Testis (tissue), 3 donors: ENCODE measurements around the gene SNN. TPM values are rescaled to one million over a fixed set of nuclear protein-coding genes. Genes with fewer than 3 reads are reported as not detected.

ENCODE experiments used
- DNase-seq: peaks from one replicate; pipeline ENCODE4 v3.0.0-alpha.2; 2019
- H3K27ac ChIP-seq, 2 donors: fragments of 200-600 bp; sonication (generic); one replicate each; pipeline ENCODE4 v1.5.1; 2019
- H3K27me3 ChIP-seq: fragments of 200-600 bp; sonication (generic); one replicate; pipeline ENCODE4 v1.5.1; 2019
- H3K36me3 ChIP-seq: fragments of 200-600 bp; sonication (generic); one replicate; pipeline ENCODE4 v1.5.1; 2017; ENCODE audit warnings: low read depth; ENCODE audit errors: missing control alignments
- H3K4me1 ChIP-seq: fragments of 200-600 bp; sonication (generic); one replicate; pipeline ENCODE4 v1.5.1; 2019
- H3K4me3 ChIP-seq, 2 donors: fragments of 200-600 bp; sonication (generic); one replicate each; pipeline ENCODE4 v1.5.1; 2017 to 2019
- H3K9me3 ChIP-seq: fragments of 200-600 bp; sonication (generic); one replicate; pipeline ENCODE4 v1.5.1; 2017
- POLR2A ChIP-seq: fragments of 450-650 bp; IDR thresholded peaks from one replicate; pipeline ENCODE4 v1.6.1; 2017; ENCODE audit warnings: antibody characterized with exemption, mild to moderate bottlenecking, moderate library complexity
- WGBS, 2 donors: methylation state at CpG; one replicate each; pipeline ENCODE4 v1.1.5; 2018; 5-methylcytosine and 5-hydroxymethylcytosine counted together
- intact Hi-C: fragments of 100-400 bp; cut with DNase I; formaldehyde crosslinking; loops from one replicate; pipeline ENCODE4 v1.15.1; 2023; ENCODE audit warnings: low total_unique reads
- polyA plus RNA-seq: library from polyadenylated mRNA; stranded (reverse); fragments of 350-450 nt; fragmentation: Illumina TruSeq; extraction: RNeasy Lipid Tissue Mini Kit (QIAGEN cat#74804); gene quantifications from one replicate; pipeline ENCODE4 v1.2.3, GENCODE V29; 2014; ENCODE audit warnings: low read depth, low replicate concordance; ENCODE audit not compliant: insufficient read depth
- total RNA-seq, 2 donors: library from RNA; depleted of rRNA; stranded (reverse); fragments of >200 nt; gene quantifications; one replicate each; pipeline ENCODE4 v1.2.3, GENCODE V29; 2016
- TF ChIP-seq, protein P1 (sequence below), 3 experiments: fragments of 450-650 bp in 2 of 3; fragments of 200-600 bp in 1 of 3; sonication (generic) in 1 of 3; IDR thresholded peaks; one replicate each; pipeline ENCODE4 v1.5.1; 2016 to 2019; ENCODE audit warnings: antibody characterized with exemption in 3 of 3, mild to moderate bottlenecking in 2 of 3, moderate library complexity in 1 of 3

The SNN gene
- total and polyA plus RNA-seq, 3 donors from 2014 or later = 7.0 to 10.3 (median 10.1) TPM

DNA sequence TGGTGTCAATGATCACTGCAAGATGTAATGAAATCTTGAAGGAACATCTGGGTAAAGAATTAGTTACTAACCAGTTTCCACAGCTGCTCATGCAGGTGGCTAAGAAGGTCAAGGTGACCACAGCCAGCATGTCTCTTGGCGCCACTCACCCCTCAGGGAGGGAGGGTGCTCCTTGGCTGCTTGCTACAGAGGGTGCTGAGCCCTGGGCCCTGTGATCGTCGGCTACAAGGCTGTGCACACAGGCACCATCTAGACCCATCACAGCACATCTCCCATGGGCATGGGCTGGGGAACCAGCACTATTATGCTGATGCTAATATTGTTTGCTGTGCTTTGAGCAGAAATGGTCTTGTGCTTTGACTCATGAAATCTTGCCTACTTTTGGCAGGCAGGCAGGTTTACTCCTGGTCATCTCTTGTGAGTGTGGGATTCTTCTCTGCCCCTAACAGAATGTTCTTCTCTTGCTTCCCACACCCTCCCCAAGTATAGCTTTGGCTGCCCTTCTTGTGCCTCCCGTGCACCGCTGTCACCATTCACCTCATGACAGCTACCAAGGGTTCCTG is 38.0 kb downstream of the SNN start:
- H3K27me3 ChIP-seq = no peaks in the 10 kb centered on the region
- H3K9me3 ChIP-seq = no peaks in the 10 kb centered on the region
- intact Hi-C loops = no loop called here
- H3K27ac ChIP-seq = peak overlapping the region in 1 of 2 donors; percentile 11
- 57% methylated on average over 4 to 5 of the region's 5 CpGs for WGBS, 2 donors
- no peak for TF ChIP-seq POLR2A
- TF ChIP-seq, protein P1, sequence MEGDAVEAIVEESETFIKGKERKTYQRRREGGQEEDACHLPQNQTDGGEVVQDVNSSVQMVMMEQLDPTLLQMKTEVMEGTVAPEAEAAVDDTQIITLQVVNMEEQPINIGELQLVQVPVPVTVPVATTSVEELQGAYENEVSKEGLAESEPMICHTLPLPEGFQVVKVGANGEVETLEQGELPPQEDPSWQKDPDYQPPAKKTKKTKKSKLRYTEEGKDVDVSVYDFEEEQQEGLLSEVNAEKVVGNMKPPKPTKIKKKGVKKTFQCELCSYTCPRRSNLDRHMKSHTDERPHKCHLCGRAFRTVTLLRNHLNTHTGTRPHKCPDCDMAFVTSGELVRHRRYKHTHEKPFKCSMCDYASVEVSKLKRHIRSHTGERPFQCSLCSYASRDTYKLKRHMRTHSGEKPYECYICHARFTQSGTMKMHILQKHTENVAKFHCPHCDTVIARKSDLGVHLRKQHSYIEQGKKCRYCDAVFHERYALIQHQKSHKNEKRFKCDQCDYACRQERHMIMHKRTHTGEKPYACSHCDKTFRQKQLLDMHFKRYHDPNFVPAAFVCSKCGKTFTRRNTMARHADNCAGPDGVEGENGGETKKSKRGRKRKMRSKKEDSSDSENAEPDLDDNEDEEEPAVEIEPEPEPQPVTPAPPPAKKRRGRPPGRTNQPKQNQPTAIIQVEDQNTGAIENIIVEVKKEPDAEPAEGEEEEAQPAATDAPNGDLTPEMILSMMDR (IDR thresholded peaks at IDR 0.05) = no peak
- H3K4me1 ChIP-seq = peaks cover 13% of the 10 kb centered on the region
- H3K36me3 ChIP-seq = no peaks in the 10 kb centered on the region
- no peak for DNase-seq
- H3K4me3 ChIP-seq = no peak overlapping the region

DNA sequence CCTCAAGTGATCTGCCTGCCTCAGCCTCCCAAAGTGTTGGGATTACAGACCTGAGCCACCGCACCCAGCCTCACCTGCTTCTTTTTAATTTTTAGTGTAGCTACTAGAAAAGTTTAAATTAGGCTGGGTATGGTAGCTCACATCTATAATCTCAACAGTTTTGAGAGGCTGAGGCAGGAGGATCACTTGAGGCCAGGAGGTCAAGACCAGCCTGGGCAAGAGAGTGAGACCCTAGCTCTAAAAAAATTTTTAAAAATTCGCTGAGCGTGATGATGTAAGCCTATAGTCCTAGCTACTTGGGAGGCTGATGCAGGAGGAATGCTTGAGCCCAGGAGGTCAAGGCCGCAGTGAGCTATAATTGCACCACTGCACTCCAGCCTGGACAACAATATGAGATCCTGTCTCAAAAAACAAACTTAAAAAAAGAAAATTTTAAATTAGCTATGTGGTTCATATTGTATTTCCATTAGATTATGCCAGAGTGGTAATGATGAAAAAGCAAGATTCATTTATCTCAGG is 39.5 kb downstream of the SNN start:
- Histone ChIP-seq H3K9me3 (no peaks in the 10 kb centered on the region), H3K4me1 (peaks cover 13% of the 10 kb centered on the region), H3K27me3 (no peaks in the 10 kb centered on the region), H3K36me3 (no peaks in the 10 kb centered on the region), H3K4me3 (no peak overlapping the region), H3K27ac (peak overlapping the region in 1 of 2 donors; percentile 14)
- DNase-seq = no peak
- TF ChIP-seq, protein P1 (IDR thresholded peaks at IDR 0.05) = no peak
- TF ChIP-seq POLR2A = no peak
- intact Hi-C loops = no loop called here
- WGBS, 2 donors = 83 to 85% methylated on average over 4 of the region's 4 CpGs

DNA sequence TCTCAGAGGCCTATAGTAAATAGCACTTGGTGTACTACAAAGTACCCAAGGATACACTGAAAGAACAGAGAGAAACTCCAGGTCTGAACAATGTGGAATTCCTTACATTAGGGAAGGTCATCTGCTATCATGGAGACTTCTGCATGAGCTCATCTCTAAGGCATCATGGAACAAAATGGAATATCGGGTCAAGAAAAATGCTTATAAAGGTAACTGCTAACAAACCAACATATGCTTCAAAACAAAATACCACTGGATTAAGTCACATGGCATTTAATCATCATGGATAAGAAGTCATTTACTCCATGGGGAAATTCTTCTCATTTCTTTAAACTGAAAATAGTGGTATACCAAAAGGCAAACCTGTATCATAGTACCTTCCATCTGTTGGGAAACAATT is 40.2 kb downstream of the SNN start:
- Histone ChIP-seq H3K27me3 (no peaks in the 10 kb centered on the region), H3K4me1 (peaks cover 13% of the 10 kb centered on the region), H3K27ac (peak overlapping the region in 1 of 2 donors; percentile 14), H3K9me3 (no peaks in the 10 kb centered on the region), H3K36me3 (no peaks in the 10 kb centered on the region), H3K4me3 (no peak overlapping the region)
- DNase-seq = no peak
- intact Hi-C loops = no loop called here
- WGBS, 2 donors = 39 to 54% methylated on average over 1 of the region's 1 CpG
- TF ChIP-seq, protein P1 (IDR thresholded peaks at IDR 0.05) = no peak
- no peak for TF ChIP-seq POLR2A

DNA sequence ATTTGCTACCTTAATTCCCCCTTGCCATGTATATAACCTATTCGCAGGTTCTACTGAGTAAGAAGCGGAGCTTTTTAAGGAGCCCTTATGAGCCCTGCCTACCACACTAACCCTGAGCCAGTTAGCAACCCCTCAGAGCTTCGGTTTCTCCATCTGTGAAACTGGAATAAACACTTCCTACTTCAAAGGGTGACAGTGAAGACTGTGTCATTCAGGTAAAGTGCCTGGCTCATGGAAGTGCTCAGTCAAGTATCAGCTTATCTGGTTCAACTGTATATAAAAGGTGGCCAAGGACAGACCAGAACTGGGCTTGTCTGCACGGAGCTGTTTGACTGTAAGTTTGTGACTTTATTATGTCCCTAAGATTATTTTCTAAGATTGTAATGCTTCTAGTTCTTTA is 43.4 kb downstream of the SNN start:
- no peak for DNase-seq
- WGBS, 2 donors = 88 to 91% methylated on average over 4 of the region's 4 CpGs
- intact Hi-C loops = loop anchor here (10.0 kb wide), 1 partner anchor 317 kb away; no protein-coding TSS in a partner anchor
- no peaks in the 10 kb centered on the region for H3K36me3 ChIP-seq
- TF ChIP-seq POLR2A = no peak
- TF ChIP-seq, protein P1 (IDR thresholded peaks at IDR 0.05) = no peak
- no peak overlapping the region for H3K4me3 ChIP-seq
- H3K4me1 ChIP-seq = no peaks in the 10 kb centered on the region
- H3K27ac ChIP-seq = no peak overlapping the region
- no peaks in the 10 kb centered on the region for H3K9me3 ChIP-seq
- no peaks in the 10 kb centered on the region for H3K27me3 ChIP-seq

DNA sequence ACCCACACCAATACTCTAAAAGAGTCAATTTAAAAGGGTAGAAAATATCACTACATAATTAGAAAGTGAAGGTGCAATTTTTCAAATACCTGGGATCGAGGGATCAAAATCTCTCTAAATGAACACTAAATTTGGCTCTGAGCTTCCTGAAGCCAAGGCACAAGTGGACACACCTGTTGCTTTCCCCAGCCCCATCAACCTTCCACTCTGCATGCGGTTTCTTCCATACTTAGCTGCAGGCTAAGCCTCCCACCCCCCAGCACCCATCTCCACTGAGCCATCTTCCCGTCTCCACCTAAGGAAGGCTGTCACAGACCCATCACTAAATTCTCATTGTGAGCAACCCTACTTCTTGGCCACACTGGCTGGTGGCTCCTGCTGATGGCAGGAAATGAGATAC is 43.9 kb downstream of the SNN start:
- H3K27ac ChIP-seq = no peak overlapping the region
- DNase-seq = no peak
- H3K9me3 ChIP-seq = no peaks in the 10 kb centered on the region
- H3K4me1 ChIP-seq = no peaks in the 10 kb centered on the region
- whole genome bisulfite sequencing, 2 donors = 89 to 99% methylated on average over 3 of the region's 3 CpGs
- H3K4me3 ChIP-seq = no peak overlapping the region
- TF ChIP-seq, protein P1 (IDR thresholded peaks at IDR 0.05) = no peak
- no peak for TF ChIP-seq POLR2A
- H3K36me3 ChIP-seq = no peaks in the 10 kb centered on the region
- no peaks in the 10 kb centered on the region for H3K27me3 ChIP-seq
- intact Hi-C loops = loop anchor here (10.0 kb wide), 1 partner anchor 317 kb away; no protein-coding TSS in a partner anchor
